ENCODE data around the gene GPR87. TPM values are rescaled to one million over a fixed set of nuclear protein-coding genes. Genes with fewer than 3 reads are reported as not detected.

GPR87 gene
- total RNA-seq, 1 experiment from 2014 or later, result 15.5 TPM

- BruUV-seq (replicated peaks), result no TSS peak
- ChIA-PET POLR2A (ENCODE audit: unreplicated experiment) (no interaction called here), CTCF (no interaction called here)
- H3K79me2 ChIP-seq (ENCODE audit: low read depth), result no peaks in the 10 kb centered on the region
- TF ChIP-seq EZH2 (IDR thresholded peaks at IDR 0.05; ENCODE audit: low read depth) (no peak), CTCF (conservative IDR thresholded peaks at IDR 0.05) (no peak)
- H3K27ac ChIP-seq, result no peak overlapping the region
- H3K36me3 ChIP-seq (ENCODE audit: low read depth), result no peaks in the 10 kb centered on the region
- intact Hi-C loops (cut with micrococcal nuclease; ENCODE audit: unreplicated experiment), result no loop called here
- no peaks in the 10 kb centered on the region for H3K27me3 ChIP-seq (ENCODE audit: insufficient read depth, low read depth)
- no peak overlapping the region for H3K4me2 ChIP-seq
- H2AFZ ChIP-seq, result no peak overlapping the region
- H3F3A ChIP-seq (ENCODE audit: insufficient read depth, low read depth), result no peaks in the 10 kb centered on the region
- no peak for DNase-seq
- H3K4me1 ChIP-seq (replicated peaks; ENCODE audit: insufficient read depth), result no peaks in the 10 kb centered on the region
- H3K9me3 ChIP-seq (ENCODE audit: insufficient read depth, low read depth), result no peaks in the 10 kb centered on the region
- H4K20me1 ChIP-seq (ENCODE audit: insufficient read depth), result no peaks in the 10 kb centered on the region
- no peaks in the 10 kb centered on the region for H3K9me2 ChIP-seq (ENCODE audit: insufficient read depth)
- H3K4me3 ChIP-seq, result no peak overlapping the region
These were observed 53.6 kb downstream of the GPR87 start for GRCh38 chr3:151262871-151263525.

GRCh38 chr3:151259664-151260063 lies 57.0 kb downstream of the GPR87 start:
- H3K4me1 ChIP-seq (replicated peaks; ENCODE audit: insufficient read depth), result no peaks in the 10 kb centered on the region
- H3K27me3 ChIP-seq (ENCODE audit: insufficient read depth, low read depth), result no peaks in the 10 kb centered on the region
- POLR2A ChIA-PET (ENCODE audit: unreplicated experiment), result no interaction called here
- no peak for DNase-seq
- H3K27ac ChIP-seq, result no peak overlapping the region
- no peak overlapping the region for H3K4me2 ChIP-seq
- H3K36me3 ChIP-seq (ENCODE audit: low read depth), result no peaks in the 10 kb centered on the region
- no peaks in the 10 kb centered on the region for H4K20me1 ChIP-seq (ENCODE audit: insufficient read depth)
- no peak for TF ChIP-seq CTCF (conservative IDR thresholded peaks at IDR 0.05)
- no peak for TF ChIP-seq EZH2 (IDR thresholded peaks at IDR 0.05; ENCODE audit: low read depth)
- CTCF ChIA-PET, result no interaction called here
- H3F3A ChIP-seq (ENCODE audit: insufficient read depth, low read depth), result no peaks in the 10 kb centered on the region
- no peaks in the 10 kb centered on the region for H3K9me3 ChIP-seq (ENCODE audit: insufficient read depth, low read depth)
- no TSS peak for BruUV-seq (replicated peaks)
- H2AFZ ChIP-seq, result no peak overlapping the region
- no peaks in the 10 kb centered on the region for H3K79me2 ChIP-seq (ENCODE audit: low read depth)
- intact Hi-C loops (cut with micrococcal nuclease; ENCODE audit: unreplicated experiment), result no loop called here
- no peaks in the 10 kb centered on the region for H3K9me2 ChIP-seq (ENCODE audit: insufficient read depth)
- no peak overlapping the region for H3K4me3 ChIP-seq

- no TSS peak for BruUV-seq (replicated peaks)
- H2AFZ ChIP-seq, result no peak overlapping the region
- H4K20me1 ChIP-seq (ENCODE audit: insufficient read depth), result no peaks in the 10 kb centered on the region
- H3K79me2 ChIP-seq (ENCODE audit: low read depth), result no peaks in the 10 kb centered on the region
- ChIA-PET CTCF (no interaction called here), POLR2A (ENCODE audit: unreplicated experiment) (no interaction called here)
- H3K4me1 ChIP-seq (replicated peaks; ENCODE audit: insufficient read depth), result no peaks in the 10 kb centered on the region
- no peaks in the 10 kb centered on the region for H3K36me3 ChIP-seq (ENCODE audit: low read depth)
- no peak overlapping the region for H3K27ac ChIP-seq
- TF ChIP-seq CTCF (conservative IDR thresholded peaks at IDR 0.05) (no peak), EZH2 (IDR thresholded peaks at IDR 0.05; ENCODE audit: low read depth) (no peak)
- H3K9me2 ChIP-seq (ENCODE audit: insufficient read depth), result no peaks in the 10 kb centered on the region
- DNase-seq, result no peak
- H3F3A ChIP-seq (ENCODE audit: insufficient read depth, low read depth), result no peaks in the 10 kb centered on the region
- no peak overlapping the region for H3K4me3 ChIP-seq
- no peak overlapping the region for H3K4me2 ChIP-seq
- intact Hi-C loops (cut with micrococcal nuclease; ENCODE audit: unreplicated experiment), result no loop called here
- no peaks in the 10 kb centered on the region for H3K9me3 ChIP-seq (ENCODE audit: insufficient read depth, low read depth)
- H3K27me3 ChIP-seq (ENCODE audit: insufficient read depth, low read depth), result no peaks in the 10 kb centered on the region
These were observed 59.9 kb downstream of the GPR87 start for GRCh38 chr3:151256749-151257148.

Measured in PC-9 (cell line).